Activated T-helper 1 cell treated with anti-CD3 and anti-CD28 coated beads, Interleukin-12 subunit alpha, Interleukin-12 subunit beta, Interleukin-2, Interleukin-4 antibody, amounts not matched to agents 30 ng/mL and 10 ng/mL and 1 ng/mL, durations not matched to agents 14 hours and 24 hours and 36 hours (primary cell): ENCODE measurements around the gene IFNLR1. TPM values are rescaled to one million over a fixed set of nuclear protein-coding genes. Genes with fewer than 3 reads are reported as not detected.

Experiments used
- DNase-seq: peaks from one replicate; pipeline ENCODE4 v3.0.0; 2021; ENCODE audit warnings: low spot score
- H3K27ac Mint-ChIP-seq: one replicate; pipeline ENCODE4 v1.8.0; 2021; ENCODE audit warnings: mild to moderate bottlenecking, mixed read lengths
- H3K27me3 Mint-ChIP-seq: one replicate; pipeline ENCODE4 v1.8.0; 2022; ENCODE audit warnings: mild to moderate bottlenecking, moderate library complexity, mixed read lengths; ENCODE audit not compliant: insufficient read depth
- H3K36me3 Mint-ChIP-seq: one replicate; pipeline ENCODE4 v1.8.0; 2021; ENCODE audit warnings: low read depth, mixed read lengths
- H3K4me1 Mint-ChIP-seq: one replicate; pipeline ENCODE4 v1.8.0; 2021; ENCODE audit warnings: low read depth, mixed read lengths
- H3K4me3 Mint-ChIP-seq: one replicate; pipeline ENCODE4 v1.8.0; 2021; ENCODE audit warnings: mild to moderate bottlenecking, moderate library complexity, mixed read lengths
- H3K9me3 Mint-ChIP-seq: one replicate; pipeline ENCODE4 v1.8.0; 2021; ENCODE audit warnings: mixed read lengths
- intact Hi-C: fragments of 100-400 bp; cut with micrococcal nuclease; formaldehyde crosslinking; loops from one replicate; pipeline ENCODE4 v1.15.1; 2024
- total RNA-seq: library from RNA; stranded (reverse); gene quantifications from 2 replicates; pipeline ENCODE4 v1.2.3, GENCODE V29; 2022

IFNLR1 gene
- total RNA-seq, 1 donor from 2014 or later = 3.1 TPM

- H3K36me3 Mint-ChIP-seq = no peaks in the 10 kb centered on the region
- no peak overlapping the region for H3K27ac Mint-ChIP-seq
- no peak for DNase-seq
- H3K27me3 Mint-ChIP-seq = no peaks in the 10 kb centered on the region
- no peaks in the 10 kb centered on the region for H3K9me3 Mint-ChIP-seq
- no peaks in the 10 kb centered on the region for H3K4me1 Mint-ChIP-seq
- intact Hi-C loops = no loop called here
- no peak overlapping the region for H3K4me3 Mint-ChIP-seq
These were observed 21.6 kb downstream of the IFNLR1 start for GRCh38 chr1:24165500-24165899.

- Mint-ChIP-seq H3K4me3 (no peak overlapping the region), H3K4me1 (no peaks in the 10 kb centered on the region), H3K27me3 (no peaks in the 10 kb centered on the region), H3K9me3 (no peaks in the 10 kb centered on the region), H3K36me3 (no peaks in the 10 kb centered on the region), H3K27ac (no peak overlapping the region)
- no peak for DNase-seq
- intact Hi-C loops = no loop called here
These were observed 23.1 kb downstream of the IFNLR1 start for GRCh38 chr1:24164004-24164403.

- Mint-ChIP-seq H3K4me3 (no peak overlapping the region), H3K27ac (no peak overlapping the region), H3K36me3 (no peaks in the 10 kb centered on the region), H3K27me3 (no peaks in the 10 kb centered on the region), H3K4me1 (no peaks in the 10 kb centered on the region), H3K9me3 (no peaks in the 10 kb centered on the region)
- DNase-seq = no peak
- intact Hi-C loops = no loop called here
These were observed 24.9 kb downstream of the IFNLR1 start for GRCh38 chr1:24162201-24162600.

GRCh38 chr1:24161270-24161669, 25.8 kb downstream of the IFNLR1 start:
- no peaks in the 10 kb centered on the region for H3K4me1 Mint-ChIP-seq
- no peak for DNase-seq
- no peak overlapping the region for H3K4me3 Mint-ChIP-seq
- no peak overlapping the region for H3K27ac Mint-ChIP-seq
- H3K36me3 Mint-ChIP-seq = no peaks in the 10 kb centered on the region
- intact Hi-C loops = no loop called here
- no peaks in the 10 kb centered on the region for H3K9me3 Mint-ChIP-seq
- H3K27me3 Mint-ChIP-seq = no peaks in the 10 kb centered on the region

GRCh38 chr1:24159366-24159765, 27.7 kb downstream of the IFNLR1 start:
- H3K27ac Mint-ChIP-seq = no peak overlapping the region
- no peak overlapping the region for H3K4me3 Mint-ChIP-seq
- no peaks in the 10 kb centered on the region for H3K9me3 Mint-ChIP-seq
- no peaks in the 10 kb centered on the region for H3K36me3 Mint-ChIP-seq
- no peaks in the 10 kb centered on the region for H3K27me3 Mint-ChIP-seq
- intact Hi-C loops = no loop called here
- DNase-seq = no peak
- H3K4me1 Mint-ChIP-seq = no peaks in the 10 kb centered on the region

GRCh38 chr1:24157918-24158481, 29.1 kb downstream of the IFNLR1 start:
- intact Hi-C loops = no loop called here
- Mint-ChIP-seq H3K36me3 (no peaks in the 10 kb centered on the region), H3K4me1 (no peaks in the 10 kb centered on the region), H3K27ac (no peak overlapping the region), H3K9me3 (no peaks in the 10 kb centered on the region), H3K27me3 (no peaks in the 10 kb centered on the region), H3K4me3 (no peak overlapping the region)
- no peak for DNase-seq

- DNase-seq = no peak
- Mint-ChIP-seq H3K36me3 (no peaks in the 10 kb centered on the region), H3K27ac (no peak overlapping the region), H3K4me3 (no peak overlapping the region), H3K4me1 (no peaks in the 10 kb centered on the region), H3K27me3 (peaks cover 4% of the 10 kb centered on the region), H3K9me3 (no peaks in the 10 kb centered on the region)
- intact Hi-C loops = no loop called here
These were observed 30.4 kb downstream of the IFNLR1 start for GRCh38 chr1:24156542-24157260.

- intact Hi-C loops = no loop called here
- H3K27ac Mint-ChIP-seq = no peak overlapping the region
- H3K4me3 Mint-ChIP-seq = no peak overlapping the region
- H3K9me3 Mint-ChIP-seq = no peaks in the 10 kb centered on the region
- no peaks in the 10 kb centered on the region for H3K36me3 Mint-ChIP-seq
- H3K4me1 Mint-ChIP-seq = peaks cover 12% of the 10 kb centered on the region
- no peak for DNase-seq
- peaks cover 18% of the 10 kb centered on the region for H3K27me3 Mint-ChIP-seq
These were observed 31.9 kb downstream of the IFNLR1 start for GRCh38 chr1:24155011-24155782.

- H3K27me3 Mint-ChIP-seq = peaks cover 19% of the 10 kb centered on the region
- peaks cover 18% of the 10 kb centered on the region for H3K4me1 Mint-ChIP-seq
- H3K9me3 Mint-ChIP-seq = no peaks in the 10 kb centered on the region
- intact Hi-C loops = no loop called here
- no peaks in the 10 kb centered on the region for H3K36me3 Mint-ChIP-seq
- H3K27ac Mint-ChIP-seq = no peak overlapping the region
- no peak overlapping the region for H3K4me3 Mint-ChIP-seq
- DNase-seq = no peak
These were observed 32.9 kb downstream of the IFNLR1 start for GRCh38 chr1:24154215-24154614.

- no peaks in the 10 kb centered on the region for H3K36me3 Mint-ChIP-seq
- peaks cover 18% of the 10 kb centered on the region for H3K4me1 Mint-ChIP-seq
- intact Hi-C loops = no loop called here
- no peaks in the 10 kb centered on the region for H3K9me3 Mint-ChIP-seq
- DNase-seq = no peak
- H3K27me3 Mint-ChIP-seq = peaks cover 29% of the 10 kb centered on the region
- H3K4me3 Mint-ChIP-seq = no peak overlapping the region
- H3K27ac Mint-ChIP-seq = no peak overlapping the region
These were observed 34.2 kb downstream of the IFNLR1 start for GRCh38 chr1:24152631-24153494.

GRCh38 chr1:24151175-24151533, 35.9 kb downstream of the IFNLR1 start:
- Mint-ChIP-seq H3K27ac (no peak overlapping the region), H3K4me3 (no peak overlapping the region)
- intact Hi-C loops = no loop called here

GRCh38 chr1:24150234-24151174, 36.6 kb downstream of the IFNLR1 start:
- no peaks in the 10 kb centered on the region for H3K9me3 Mint-ChIP-seq
- H3K4me1 Mint-ChIP-seq = peaks cover 18% of the 10 kb centered on the region
- no peak overlapping the region for H3K27ac Mint-ChIP-seq
- peak; percentile 77 for DNase-seq
- H3K4me3 Mint-ChIP-seq = peak overlapping the region; percentile 65
- no peaks in the 10 kb centered on the region for H3K36me3 Mint-ChIP-seq
- H3K27me3 Mint-ChIP-seq = peaks cover 35% of the 10 kb centered on the region
- intact Hi-C loops = loop anchor here (1.0 kb wide), 2 partner anchors 49 to 242 kb away; no protein-coding TSS in a partner anchor

More at GRCh38 chr1:24151175-24151533, 35.9 kb downstream of the IFNLR1 start:
- Mint-ChIP-seq H3K36me3 (no peaks in the 10 kb centered on the region), H3K4me1 (peaks cover 18% of the 10 kb centered on the region), H3K9me3 (no peaks in the 10 kb centered on the region), H3K27me3 (peaks cover 35% of the 10 kb centered on the region)
- no peak for DNase-seq
